Choroid plexus epithelial cell (primary cell): ENCODE data around the gene SLC16A1.
A peak's percentile ranks its signal among the peaks of the same experiment; 100 is the strongest.
"Not testable (repeated sequence)": the region's sequence is repeated elsewhere in the genome, so short reads cannot be mapped to it uniquely, and the experiment has no call there.

Source experiments
- DNase-seq: peaks from one replicate; pipeline ENCODE4 v3.0.0-alpha.2; 2010; ENCODE audit warnings: low read depth
- H3K4me3 ChIP-seq: 2 replicates; pipeline ENCODE4 v1.5.1; 2011; ENCODE audit warnings: low read depth, mild to moderate bottlenecking, control low read depth, low read length, moderate library complexity
- CTCF ChIP-seq: conservative IDR thresholded peaks from 2 replicates; pipeline ENCODE4 v1.5.1; 2011; ENCODE audit warnings: low read depth, mild to moderate bottlenecking, control low read depth, inconsistent platforms, low read length, moderate library complexity

SLC16A1 gene

GRCh38 chr1:112955773-112956543, at the start of gene SLC16A1:
SLC16A1 (minus strand) TSS chr1:112956196; CDS start chr1:112929308, 26,888 bp downstream.
- DNase-seq = peak; percentile 95
- TF ChIP-seq CTCF = peak; percentile 39
- H3K4me3 ChIP-seq = peak within 1 kb of the TSS; percentile 91

- no peak overlapping the region for H3K4me3 ChIP-seq
- peak; percentile 48 for DNase-seq
- TF ChIP-seq CTCF = no peak
Measured at GRCh38 chr1:113003751-113004690, 48.0 kb upstream of the SLC16A1 start.

- no peak for TF ChIP-seq CTCF
- DNase-seq = no peak
- no peak overlapping the region for H3K4me3 ChIP-seq
Measured at GRCh38 chr1:113002297-113002696, 46.3 kb upstream of the SLC16A1 start.

- no peak for TF ChIP-seq CTCF
- DNase-seq = peak; percentile 99
- no peak overlapping the region for H3K4me3 ChIP-seq
Measured at GRCh38 chr1:112998592-112999235, 42.7 kb upstream of the SLC16A1 start.

GRCh38 chr1:112997781-112998180, 41.8 kb upstream of the SLC16A1 start:
- peak; percentile 35 for DNase-seq
- H3K4me3 ChIP-seq = no peak overlapping the region
- TF ChIP-seq CTCF = no peak

GRCh38 chr1:112995890-112996289, 39.9 kb upstream of the SLC16A1 start:
- TF ChIP-seq CTCF = no peak
- peak; percentile 28 for DNase-seq

GRCh38 chr1:112995021-112995420, 39.0 kb upstream of the SLC16A1 start:
- H3K4me3 ChIP-seq, DNase-seq: not testable (repeated sequence)

More at GRCh38 chr1:112995890-112996289, 39.9 kb upstream of the SLC16A1 start:
- no peak overlapping the region for H3K4me3 ChIP-seq
